WTC11 (cell line): ENCODE measurements around the gene SLC25A14.

Source experiments
- ATF2 ChIP-seq: sonication (generic); formaldehyde crosslinking; IDR thresholded peaks from 2 replicates; pipeline ENCODE4 v1.8.1; 2022; ENCODE audit warnings: low read depth, missing genetic modification reagents, borderline replicate concordance
- ELF4 ChIP-seq: sonication (generic); formaldehyde crosslinking; IDR thresholded peaks from 2 replicates; pipeline ENCODE4 v1.8.1; 2022; ENCODE audit warnings: low read depth, mild to moderate bottlenecking, moderate library complexity, missing genetic modification reagents
- FOXP1 ChIP-seq: sonication (generic); formaldehyde crosslinking; IDR thresholded peaks from 2 replicates; pipeline ENCODE4 v1.8.0; 2022; ENCODE audit warnings: missing genetic modification reagents, mild to moderate bottlenecking, moderate library complexity, borderline replicate concordance
- FOXP4 ChIP-seq: sonication (generic); formaldehyde crosslinking; IDR thresholded peaks from 2 replicates; pipeline ENCODE4 v1.8.0; 2022; ENCODE audit warnings: mild to moderate bottlenecking, missing genetic modification reagents
- JAZF1 ChIP-seq: fragments of 250-450 bp; sonication (Bioruptor Pico); IDR thresholded peaks from 2 replicates; pipeline ENCODE4 v1.9.0; 2021; ENCODE audit warnings: moderate library complexity, mild to moderate bottlenecking, inconsistent platforms
- JUN ChIP-seq: sonication (generic); formaldehyde crosslinking; IDR thresholded peaks from 2 replicates; pipeline ENCODE4 v1.8.0; 2023; ENCODE audit warnings: mild to moderate bottlenecking, missing genetic modification reagents
- NR1H2 ChIP-seq: sonication (generic); formaldehyde crosslinking; IDR thresholded peaks from 2 replicates; pipeline ENCODE4 v1.9.0; 2021; ENCODE audit warnings: mild to moderate bottlenecking, moderate library complexity, missing genetic modification reagents
- NR3C1 ChIP-seq: sonication (generic); formaldehyde crosslinking; conservative IDR thresholded peaks from 2 replicates; pipeline ENCODE4 v1.8.1; 2023; ENCODE audit warnings: low read depth, mild to moderate bottlenecking, missing genetic modification reagents
- RORB ChIP-seq: fragments of 250-450 bp; sonication (Bioruptor Pico); IDR thresholded peaks from 2 replicates; pipeline ENCODE4 v1.9.0; 2021; ENCODE audit warnings: mild to moderate bottlenecking
- SP1 ChIP-seq: sonication (generic); formaldehyde crosslinking; conservative IDR thresholded peaks from 2 replicates; pipeline ENCODE4 v1.8.1; 2022; ENCODE audit warnings: missing genetic modification reagents
- ZNF138 ChIP-seq: sonication (generic); formaldehyde crosslinking; conservative IDR thresholded peaks from 2 replicates; pipeline ENCODE4 v1.8.1; 2022; ENCODE audit warnings: mild to moderate bottlenecking, moderate library complexity, missing genetic modification reagents
- ZNF232 ChIP-seq: sonication (generic); formaldehyde crosslinking; IDR thresholded peaks from 2 replicates; pipeline ENCODE4 v1.8.0; 2022; ENCODE audit warnings: mild to moderate bottlenecking, missing genetic modification reagents
- TF ChIP-seq, protein P1 (sequence below): fragments of 200-600 bp; IDR thresholded peaks from 2 replicates; pipeline ENCODE4 v1.8.0; 2022; ENCODE audit warnings: antibody characterized with exemption
- TF ChIP-seq, protein P2 (sequence below): sonication (generic); formaldehyde crosslinking; IDR thresholded peaks from 2 replicates; pipeline ENCODE4 v1.8.0; 2022; ENCODE audit warnings: missing genetic modification reagents

GRCh38 chrX:130376077-130376476 is 36.4 kb downstream of the SLC25A14 start:
- TF ChIP-seq ELF4 (CRISPR knock-in tag): no peak
- TF ChIP-seq, protein P1, sequence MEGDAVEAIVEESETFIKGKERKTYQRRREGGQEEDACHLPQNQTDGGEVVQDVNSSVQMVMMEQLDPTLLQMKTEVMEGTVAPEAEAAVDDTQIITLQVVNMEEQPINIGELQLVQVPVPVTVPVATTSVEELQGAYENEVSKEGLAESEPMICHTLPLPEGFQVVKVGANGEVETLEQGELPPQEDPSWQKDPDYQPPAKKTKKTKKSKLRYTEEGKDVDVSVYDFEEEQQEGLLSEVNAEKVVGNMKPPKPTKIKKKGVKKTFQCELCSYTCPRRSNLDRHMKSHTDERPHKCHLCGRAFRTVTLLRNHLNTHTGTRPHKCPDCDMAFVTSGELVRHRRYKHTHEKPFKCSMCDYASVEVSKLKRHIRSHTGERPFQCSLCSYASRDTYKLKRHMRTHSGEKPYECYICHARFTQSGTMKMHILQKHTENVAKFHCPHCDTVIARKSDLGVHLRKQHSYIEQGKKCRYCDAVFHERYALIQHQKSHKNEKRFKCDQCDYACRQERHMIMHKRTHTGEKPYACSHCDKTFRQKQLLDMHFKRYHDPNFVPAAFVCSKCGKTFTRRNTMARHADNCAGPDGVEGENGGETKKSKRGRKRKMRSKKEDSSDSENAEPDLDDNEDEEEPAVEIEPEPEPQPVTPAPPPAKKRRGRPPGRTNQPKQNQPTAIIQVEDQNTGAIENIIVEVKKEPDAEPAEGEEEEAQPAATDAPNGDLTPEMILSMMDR: no peak
- no peak for TF ChIP-seq ZNF138 (CRISPR knock-in tag)
- no peak for TF ChIP-seq JAZF1 (CRISPR knock-in tag)
- no peak for TF ChIP-seq ZNF232 (CRISPR knock-in tag)
- TF ChIP-seq FOXP1 (CRISPR knock-in tag): no peak
- TF ChIP-seq JUN (CRISPR knock-in tag): no peak
- no peak for TF ChIP-seq SP1
- no peak for TF ChIP-seq FOXP4 (CRISPR knock-in tag)
- TF ChIP-seq, protein P2, sequence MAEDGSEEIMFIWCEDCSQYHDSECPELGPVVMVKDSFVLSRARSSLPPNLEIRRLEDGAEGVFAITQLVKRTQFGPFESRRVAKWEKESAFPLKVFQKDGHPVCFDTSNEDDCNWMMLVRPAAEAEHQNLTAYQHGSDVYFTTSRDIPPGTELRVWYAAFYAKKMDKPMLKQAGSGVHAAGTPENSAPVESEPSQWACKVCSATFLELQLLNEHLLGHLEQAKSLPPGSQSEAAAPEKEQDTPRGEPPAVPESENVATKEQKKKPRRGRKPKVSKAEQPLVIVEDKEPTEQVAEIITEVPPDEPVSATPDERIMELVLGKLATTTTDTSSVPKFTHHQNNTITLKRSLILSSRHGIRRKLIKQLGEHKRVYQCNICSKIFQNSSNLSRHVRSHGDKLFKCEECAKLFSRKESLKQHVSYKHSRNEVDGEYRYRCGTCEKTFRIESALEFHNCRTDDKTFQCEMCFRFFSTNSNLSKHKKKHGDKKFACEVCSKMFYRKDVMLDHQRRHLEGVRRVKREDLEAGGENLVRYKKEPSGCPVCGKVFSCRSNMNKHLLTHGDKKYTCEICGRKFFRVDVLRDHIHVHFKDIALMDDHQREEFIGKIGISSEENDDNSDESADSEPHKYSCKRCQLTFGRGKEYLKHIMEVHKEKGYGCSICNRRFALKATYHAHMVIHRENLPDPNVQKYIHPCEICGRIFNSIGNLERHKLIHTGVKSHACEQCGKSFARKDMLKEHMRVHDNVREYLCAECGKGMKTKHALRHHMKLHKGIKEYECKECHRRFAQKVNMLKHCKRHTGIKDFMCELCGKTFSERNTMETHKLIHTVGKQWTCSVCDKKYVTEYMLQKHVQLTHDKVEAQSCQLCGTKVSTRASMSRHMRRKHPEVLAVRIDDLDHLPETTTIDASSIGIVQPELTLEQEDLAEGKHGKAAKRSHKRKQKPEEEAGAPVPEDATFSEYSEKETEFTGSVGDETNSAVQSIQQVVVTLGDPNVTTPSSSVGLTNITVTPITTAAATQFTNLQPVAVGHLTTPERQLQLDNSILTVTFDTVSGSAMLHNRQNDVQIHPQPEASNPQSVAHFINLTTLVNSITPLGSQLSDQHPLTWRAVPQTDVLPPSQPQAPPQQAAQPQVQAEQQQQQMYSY (CRISPR knock-in tag): no peak
- TF ChIP-seq RORB (CRISPR knock-in tag): no peak
- TF ChIP-seq NR1H2 (CRISPR knock-in tag): no peak
- TF ChIP-seq NR3C1 (CRISPR knock-in tag): no peak
- TF ChIP-seq ATF2: no peak
